Measurements from ENCODE around the gene WFDC1.
A peak's percentile ranks its signal among the peaks of the same experiment; 100 is the strongest.

Gene WFDC1

DNA sequence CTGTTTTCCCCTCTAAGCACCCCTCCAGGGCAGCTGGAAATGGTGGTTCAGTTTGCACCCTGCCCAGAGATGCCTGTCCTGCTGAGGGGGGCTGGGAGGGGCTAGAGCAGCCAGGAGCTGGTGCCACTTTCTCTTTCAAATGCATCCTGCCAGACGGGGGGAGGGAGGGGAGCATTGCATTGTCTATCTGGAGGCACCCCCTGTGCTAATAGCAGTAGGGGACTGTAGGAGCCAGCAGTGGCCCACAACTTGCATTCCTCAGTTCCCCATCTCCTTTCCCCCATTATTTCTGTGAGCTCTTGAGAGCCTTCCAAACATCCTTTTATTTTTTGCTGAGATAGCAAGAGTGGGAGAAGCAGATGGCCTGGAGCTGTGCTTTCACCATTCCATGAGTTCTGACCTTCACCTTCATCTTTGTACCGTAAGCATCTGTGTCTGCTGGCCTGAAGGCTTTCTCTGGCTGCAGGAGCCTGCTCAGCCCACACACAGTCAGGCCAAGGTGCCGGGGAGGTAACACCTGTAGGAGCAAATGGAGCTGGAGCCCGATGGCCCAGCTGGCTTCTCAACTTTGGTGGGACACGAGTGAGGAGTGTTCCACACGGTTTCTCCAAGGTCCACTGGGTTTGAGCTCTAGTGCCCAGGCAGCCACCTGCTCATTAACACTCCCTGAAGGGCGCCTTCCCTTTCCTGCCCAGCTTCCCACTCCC is 5.2 kb downstream of the WFDC1 start:
- no peak overlapping the region for H3K4me3 ChIP-seq
- peak overlapping the region in 1 of 2 donors; percentile 68 for H3K27ac ChIP-seq
- TF ChIP-seq, protein P1, sequence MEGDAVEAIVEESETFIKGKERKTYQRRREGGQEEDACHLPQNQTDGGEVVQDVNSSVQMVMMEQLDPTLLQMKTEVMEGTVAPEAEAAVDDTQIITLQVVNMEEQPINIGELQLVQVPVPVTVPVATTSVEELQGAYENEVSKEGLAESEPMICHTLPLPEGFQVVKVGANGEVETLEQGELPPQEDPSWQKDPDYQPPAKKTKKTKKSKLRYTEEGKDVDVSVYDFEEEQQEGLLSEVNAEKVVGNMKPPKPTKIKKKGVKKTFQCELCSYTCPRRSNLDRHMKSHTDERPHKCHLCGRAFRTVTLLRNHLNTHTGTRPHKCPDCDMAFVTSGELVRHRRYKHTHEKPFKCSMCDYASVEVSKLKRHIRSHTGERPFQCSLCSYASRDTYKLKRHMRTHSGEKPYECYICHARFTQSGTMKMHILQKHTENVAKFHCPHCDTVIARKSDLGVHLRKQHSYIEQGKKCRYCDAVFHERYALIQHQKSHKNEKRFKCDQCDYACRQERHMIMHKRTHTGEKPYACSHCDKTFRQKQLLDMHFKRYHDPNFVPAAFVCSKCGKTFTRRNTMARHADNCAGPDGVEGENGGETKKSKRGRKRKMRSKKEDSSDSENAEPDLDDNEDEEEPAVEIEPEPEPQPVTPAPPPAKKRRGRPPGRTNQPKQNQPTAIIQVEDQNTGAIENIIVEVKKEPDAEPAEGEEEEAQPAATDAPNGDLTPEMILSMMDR (IDR thresholded peaks at IDR 0.05) = no peak
- DNase-seq (ENCODE audit: low spot score) = no peak

DNA sequence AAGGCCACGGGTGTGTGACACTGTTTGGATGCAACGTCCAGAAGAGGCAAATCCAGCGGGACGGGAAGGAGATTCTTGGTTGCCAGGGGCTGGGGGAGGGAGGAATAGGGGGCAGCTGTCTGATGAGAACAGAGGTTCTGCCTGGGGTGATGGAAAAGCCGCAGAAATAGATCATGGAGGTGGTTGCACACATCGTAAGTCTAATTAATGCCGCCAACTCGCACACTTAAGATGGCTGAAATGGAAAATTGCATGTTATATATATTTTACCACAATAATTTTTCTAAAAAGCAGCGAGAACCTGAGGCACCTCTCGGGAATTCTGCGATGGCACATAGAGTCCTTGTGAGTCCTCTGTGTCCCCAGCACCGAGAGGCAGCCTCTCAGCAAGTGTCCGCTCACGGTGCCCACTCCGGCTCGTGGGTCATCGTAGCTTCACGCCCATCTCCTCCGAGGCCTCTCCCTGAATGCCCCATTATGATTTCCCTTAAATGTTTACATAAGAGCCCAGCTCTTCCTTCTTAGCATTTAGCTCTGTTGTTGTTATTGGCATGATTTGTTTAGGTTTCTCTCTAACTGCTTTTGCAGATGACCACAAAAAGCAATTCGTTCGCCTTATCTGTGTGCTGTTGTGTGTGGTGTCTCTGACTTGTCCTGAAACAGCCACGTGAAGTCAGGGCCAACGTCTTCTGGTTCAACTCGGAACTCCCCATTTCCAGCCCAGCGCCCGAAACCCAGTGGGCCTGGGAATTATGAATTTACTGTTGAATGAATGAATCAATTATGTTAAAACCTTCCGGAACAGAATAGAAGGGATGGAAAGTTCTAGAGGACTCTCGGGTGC is 7.7 kb downstream of the WFDC1 start:
- DNase-seq (ENCODE audit: low spot score) = no peak
- Histone ChIP-seq H3K27ac (peak overlapping the region; percentile 91 to 93), H3K4me3 (peak overlapping the region; percentile 33)
- TF ChIP-seq, protein P1 (IDR thresholded peaks at IDR 0.05) = no peak

DNA sequence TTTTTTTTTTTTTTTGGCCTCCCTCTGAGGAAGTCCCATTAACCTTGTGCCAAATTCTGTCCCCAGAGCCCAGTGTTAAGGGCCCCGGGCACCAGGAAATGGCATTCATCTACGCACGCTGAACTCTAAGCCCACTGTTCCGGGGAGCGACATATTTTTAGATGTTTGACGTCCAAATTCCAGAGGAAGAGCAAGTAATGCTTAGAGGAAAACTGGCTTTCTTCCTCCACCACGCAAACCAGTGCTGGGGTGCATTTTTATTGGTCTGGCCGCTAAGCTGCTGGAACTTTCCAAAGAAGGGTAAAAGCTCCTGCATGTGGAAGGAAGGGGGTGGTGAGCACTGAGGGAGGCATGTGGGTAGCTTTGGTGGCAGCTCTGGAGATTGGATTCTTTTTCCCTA is 8.3 kb downstream of the WFDC1 start:
- DNase-seq (ENCODE audit: low spot score) = peak; percentile 91
- H3K27ac ChIP-seq = peak overlapping the region; percentile 91 to 93
- TF ChIP-seq, protein P1 (IDR thresholded peaks at IDR 0.05) = no peak
- peak overlapping the region; percentile 33 for H3K4me3 ChIP-seq

DNA sequence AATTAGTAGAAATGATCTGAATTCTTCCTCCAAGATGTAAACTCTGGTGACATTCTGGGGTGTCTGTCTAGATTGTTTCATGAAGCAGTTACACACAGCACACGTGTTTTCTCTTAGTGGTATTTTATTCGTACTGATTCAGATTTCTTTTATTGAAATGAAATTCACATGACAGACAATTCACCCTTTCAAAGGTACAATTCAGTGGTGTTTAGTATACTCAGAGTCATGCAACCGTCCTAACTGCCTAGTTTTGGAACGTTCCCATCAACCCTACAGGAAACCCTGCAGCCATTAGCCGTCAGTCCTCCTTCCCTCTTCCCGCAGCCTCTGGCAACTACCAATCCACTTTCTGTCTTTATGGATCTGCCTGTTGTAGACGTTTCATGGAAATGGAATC is 8.8 kb downstream of the WFDC1 start:
- TF ChIP-seq, protein P1 (IDR thresholded peaks at IDR 0.05) = no peak
- DNase-seq (ENCODE audit: low spot score) = no peak
- no peak overlapping the region for H3K4me3 ChIP-seq
- H3K27ac ChIP-seq = peak overlapping the region; percentile 91 to 93

DNA sequence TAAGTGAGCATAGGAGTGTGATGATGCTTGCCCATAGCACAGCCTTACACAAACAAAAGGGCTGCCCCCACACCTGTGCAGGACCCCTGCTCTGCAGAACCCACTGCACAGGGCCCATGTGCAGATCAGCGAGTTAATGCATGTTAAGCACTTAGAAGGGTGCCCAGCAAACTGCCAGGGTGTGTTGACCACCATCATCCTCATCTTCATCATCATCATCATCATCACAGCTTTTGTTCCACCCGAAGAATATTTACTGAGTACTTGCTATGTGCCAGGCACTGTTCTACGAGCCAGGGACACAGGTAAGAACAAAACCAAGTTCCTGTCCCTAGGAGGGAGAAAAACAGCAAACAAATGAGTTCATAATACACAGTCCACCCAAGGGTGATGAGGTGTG is 11.9 kb downstream of the WFDC1 start:
- TF ChIP-seq, protein P1 (IDR thresholded peaks at IDR 0.05) = no peak
- Histone ChIP-seq H3K27ac (peak overlapping the region in 1 of 2 donors; percentile 7), H3K4me3 (no peak overlapping the region)
- no peak for DNase-seq (ENCODE audit: low spot score)

DNA sequence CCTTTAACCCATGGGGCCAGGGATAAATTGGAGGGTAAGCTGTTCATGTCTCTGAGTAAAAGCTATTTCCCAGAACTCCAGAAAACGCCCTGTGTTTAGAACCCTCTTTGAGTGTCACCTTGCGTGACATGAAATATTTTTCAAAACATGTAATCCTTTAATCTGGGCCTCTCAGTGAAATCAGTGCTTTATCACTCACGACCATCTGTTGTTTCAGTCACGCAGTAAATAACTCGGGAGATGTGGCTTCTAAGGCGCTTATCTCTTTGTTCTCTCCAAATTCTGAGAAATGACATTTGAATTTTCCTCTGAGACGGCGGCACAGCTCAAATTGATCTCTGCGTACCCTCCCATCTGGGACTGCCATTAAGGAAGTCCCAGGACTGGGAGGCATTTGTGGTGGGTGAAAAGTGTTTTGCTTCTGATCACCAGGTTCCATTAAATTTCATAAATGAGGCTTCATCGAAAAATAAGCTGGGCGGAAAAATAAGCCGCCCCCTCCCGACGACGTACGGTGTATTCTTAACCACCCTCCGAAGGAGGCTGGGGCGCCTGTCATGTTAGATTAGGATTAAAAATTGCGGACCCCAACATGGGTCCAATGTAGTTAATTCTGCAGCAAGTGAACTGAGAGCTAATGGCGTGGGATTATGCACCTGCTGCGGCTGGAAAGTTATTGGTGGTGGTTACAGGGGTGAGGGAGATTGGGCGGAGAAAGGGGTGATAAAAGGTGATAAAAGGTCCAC is 12.7 kb downstream of the WFDC1 start:
- TF ChIP-seq, protein P1 (IDR thresholded peaks at IDR 0.05) = no peak
- Histone ChIP-seq H3K4me3 (no peak overlapping the region), H3K27ac (peak overlapping the region in 1 of 2 donors; percentile 7)
- no peak for DNase-seq (ENCODE audit: low spot score)

Data from coronary artery (tissue), 2 donors.